Daoy (cell line): ENCODE measurements around the gene LACTBL1. TPM values are rescaled to one million over a fixed set of nuclear protein-coding genes. Genes with fewer than 3 reads are reported as not detected.

ENCODE experiments used
- DNase-seq: peaks from one replicate; pipeline ENCODE4 v3.0.0-alpha.2; 2015; ENCODE audit warnings: low read depth
- total RNA-seq: library from RNA; depleted of rRNA; stranded (reverse); fragments of >200 nt; shearing (Covaris generic); gene quantifications from 2 replicates; pipeline ENCODE4 v1.2.3, GENCODE V29; 2014; rRNA removed

Gene LACTBL1
- total RNA-seq, 1 experiment from 2014 or later, result not detected

GRCh38 chr1:22913421-22914141 is 59.1 kb downstream of the LACTBL1 start:
- no peak for DNase-seq

- DNase-seq, result no peak
Observed at GRCh38 chr1:22912311-22912710, 60.4 kb downstream of the LACTBL1 start.

- no peak for DNase-seq
Observed at GRCh38 chr1:22910986-22911651, 61.5 kb downstream of the LACTBL1 start.

- DNase-seq, result no peak
Observed at GRCh38 chr1:22910286-22910685, 62.4 kb downstream of the LACTBL1 start.

- no peak for DNase-seq
Observed at GRCh38 chr1:22908880-22909426, 63.7 kb downstream of the LACTBL1 start.

- no peak for DNase-seq
Observed at GRCh38 chr1:22907528-22907927, 65.1 kb downstream of the LACTBL1 start.

- no peak for DNase-seq
Observed at GRCh38 chr1:22906968-22907367, 65.7 kb downstream of the LACTBL1 start.

GRCh38 chr1:22903113-22903512 is 69.6 kb downstream of the LACTBL1 start:
- peak; percentile 32 for DNase-seq

Other genes with a start within 250 kb of the LACTBL1 start
- gene TEX46, start 43.0 kb upstream of the LACTBL1 start, total RNA-seq, result not detected in 2 replicates
- gene KDM1A, start 46.6 kb upstream of the LACTBL1 start, total RNA-seq, result 194 and 271 TPM in 2 replicates
- 24.3 and 30.2 TPM in 2 replicates for gene LUZP1, start 196.0 kb upstream of the LACTBL1 start, total RNA-seq
- gene HTR1D, start 244.6 kb upstream of the LACTBL1 start, total RNA-seq, result 3.1 and 5.0 TPM in 2 replicates